Lower leg skin (tissue), 4 donors: ENCODE results near the gene THSD4. TPM values are rescaled to one million over a fixed set of nuclear protein-coding genes. Genes with fewer than 3 reads are reported as not detected.

Source experiments
- DNase-seq, 2 donors: peaks; one replicate each; pipeline ENCODE4 v3.0.0-alpha.2; 2019; ENCODE audit warnings: low spot score in 2 of 2
- H3K4me3 ChIP-seq: fragments of 200-600 bp; sonication (generic); 2 replicates; pipeline ENCODE4 v1.5.1; 2017; ENCODE audit warnings: mild to moderate bottlenecking, low read depth; ENCODE audit not compliant: poor library complexity, severe bottlenecking
- CTCF ChIP-seq, 3 donors: fragments of 450-650 bp; IDR thresholded peaks; one replicate each; pipeline ENCODE4 v1.5.1; 2016; ENCODE audit warnings: antibody characterized with exemption in 3 of 3, mild to moderate bottlenecking in 3 of 3, moderate library complexity in 2 of 3
- POLR2A ChIP-seq, 2 donors: fragments of 450-650 bp; IDR thresholded peaks; one replicate each; pipeline ENCODE4 v1.6.1; 2016 to 2017; ENCODE audit warnings: antibody characterized with exemption in 2 of 2, mild to moderate bottlenecking in 1 of 2, moderate library complexity in 1 of 2
- WGBS, 2 donors: methylation state at CpG; one replicate each; pipeline ENCODE4 v1.1.5; 2018; 5-methylcytosine and 5-hydroxymethylcytosine counted together
- intact Hi-C: fragments of 100-400 bp; cut with DNase I; formaldehyde crosslinking; loops from one replicate; pipeline ENCODE4 v1.15.0; 2023; ENCODE audit warnings: low total_unique reads
- total RNA-seq, 4 donors: library from RNA; depleted of rRNA; stranded (reverse); fragments of >200 nt; gene quantifications; one replicate each; pipeline ENCODE4 v1.1.0, GENCODE V29; 2016

THSD4 gene
- total RNA-seq, 4 donors from 2014 or later, result 9.3 to 39.2 (median 32.8) TPM

DNA sequence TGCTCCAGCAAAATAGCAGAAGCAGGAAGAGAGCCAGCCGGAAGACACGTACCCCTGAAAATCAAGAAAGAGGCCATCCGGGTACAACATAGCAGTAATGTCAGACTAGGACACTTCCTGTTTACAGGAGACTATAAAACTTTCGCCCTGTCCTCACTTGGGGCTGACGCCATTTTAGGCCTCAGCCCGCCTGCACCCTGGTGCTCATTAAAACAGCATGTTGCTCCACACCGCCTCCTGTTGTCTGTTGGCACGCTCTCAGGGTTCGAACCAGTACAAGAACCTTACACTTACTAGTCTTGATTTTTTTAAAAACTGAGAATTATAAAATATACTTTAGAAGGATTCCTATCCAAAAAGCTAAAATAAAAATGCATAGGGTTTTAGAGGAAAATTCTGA, 535.3 kb downstream of the THSD4 start:
- H3K4me3 ChIP-seq, result no peak overlapping the region
- TF ChIP-seq POLR2A (IDR thresholded peaks at IDR 0.05), result no peak
- TF ChIP-seq CTCF (IDR thresholded peaks at IDR 0.05), result no peak
- no peak for DNase-seq
- 78 to 92% methylated on average over 9 of the region's 9 CpGs for WGBS, 2 donors
- intact Hi-C loops, result loop anchor here (10.0 kb wide), 1 partner anchor 196 kb away; no protein-coding TSS in a partner anchor

DNA sequence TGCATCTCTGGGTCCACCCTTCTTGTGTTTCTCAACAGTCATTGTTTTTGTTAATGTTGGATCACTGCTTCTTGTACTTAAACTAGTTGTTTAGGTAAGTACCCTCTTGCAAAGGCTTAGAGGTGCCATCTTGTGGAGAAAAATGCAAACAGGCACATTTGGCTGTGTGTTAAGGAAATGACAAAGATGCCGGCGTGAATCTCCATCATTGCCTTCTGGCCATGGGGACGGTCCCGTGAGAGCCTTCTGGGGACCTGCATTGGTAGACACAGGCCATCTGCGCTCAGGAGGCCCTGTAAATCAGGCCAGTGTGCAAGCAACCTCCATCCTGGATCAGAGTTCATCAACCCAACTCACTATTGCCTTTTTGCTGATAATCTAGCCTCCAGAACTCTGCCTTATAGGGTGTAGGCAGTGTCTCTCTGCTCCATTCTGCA, 536.5 kb downstream of the THSD4 start:
- TF ChIP-seq POLR2A (IDR thresholded peaks at IDR 0.05) (no peak), CTCF (IDR thresholded peaks at IDR 0.05) (no peak)
- WGBS, 2 donors, result 28 to 70% methylated on average over 5 of the region's 5 CpGs
- H3K4me3 ChIP-seq, result no peak overlapping the region
- DNase-seq, result peak in 1 of 2 donors; percentile 48
- intact Hi-C loops, result loop anchor here (10.0 kb wide), 1 partner anchor 197 kb away; no protein-coding TSS in a partner anchor

DNA sequence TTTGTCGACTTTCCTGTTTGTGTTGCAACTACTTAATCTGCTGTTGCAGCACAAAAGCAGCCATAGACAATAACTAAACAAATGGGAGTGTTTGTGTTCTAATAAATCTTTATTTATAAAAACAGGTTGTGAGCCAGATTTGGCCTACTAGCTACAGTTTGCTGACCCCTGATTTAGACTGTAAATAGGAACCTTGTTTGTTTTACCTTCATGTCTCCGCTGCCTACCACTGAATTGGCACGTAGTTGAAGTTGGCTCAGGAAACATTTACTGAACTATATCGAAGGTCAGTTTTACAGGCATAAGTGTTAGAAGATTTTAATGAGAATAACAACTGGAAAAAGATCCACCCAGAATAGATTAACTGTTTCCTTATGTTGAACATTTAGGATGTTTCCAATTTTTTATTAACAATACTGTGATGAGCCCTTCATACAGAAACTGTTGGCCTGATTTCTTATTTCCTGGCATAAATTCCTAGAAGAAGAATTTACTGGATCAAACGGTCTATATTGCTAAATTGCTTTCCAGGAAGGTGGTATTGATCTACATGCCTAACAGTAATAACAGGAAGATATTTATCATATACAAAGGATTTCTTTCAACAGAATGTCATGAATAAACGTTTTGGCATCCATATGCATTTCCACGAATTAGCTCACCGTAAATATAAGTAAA, 538.9 kb downstream of the THSD4 start:
- WGBS, 2 donors, result 36 to 55% methylated on average over 8 of the region's 8 CpGs
- intact Hi-C loops, result loop anchor here (10.0 kb wide), 1 partner anchor 199 kb away; no protein-coding TSS in a partner anchor
- TF ChIP-seq CTCF (IDR thresholded peaks at IDR 0.05), result no peak
- TF ChIP-seq POLR2A (IDR thresholded peaks at IDR 0.05), result no peak
- no peak for DNase-seq
- no peak overlapping the region for H3K4me3 ChIP-seq

DNA sequence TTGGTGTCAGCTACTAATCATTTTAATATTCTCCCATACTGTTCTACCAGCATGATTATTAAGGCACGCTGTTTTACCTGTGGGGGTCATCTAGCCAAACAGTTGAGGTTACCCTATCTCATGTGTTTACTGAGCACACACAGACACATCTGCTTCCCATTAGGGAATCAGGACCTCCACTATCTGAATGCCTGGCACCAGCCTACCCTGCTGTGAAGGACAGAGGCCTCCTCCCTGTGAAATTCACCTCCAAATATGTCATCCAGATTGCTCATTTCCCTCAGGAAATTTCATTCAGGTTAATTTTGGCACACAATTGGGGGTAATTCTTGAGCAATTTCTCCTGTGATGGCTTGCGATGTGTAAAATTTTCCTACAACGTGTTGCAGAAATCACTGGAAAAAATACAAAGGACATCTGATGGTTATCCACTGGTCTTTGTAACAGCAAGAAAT, 539.5 kb downstream of the THSD4 start:
- intact Hi-C loops, result loop anchor here (10.0 kb wide), 1 partner anchor 200 kb away; no protein-coding TSS in a partner anchor
- H3K4me3 ChIP-seq, result no peak overlapping the region
- WGBS, 2 donors, result 55 to 67% methylated on average over 3 of the region's 3 CpGs
- no peak for DNase-seq
- TF ChIP-seq CTCF (IDR thresholded peaks at IDR 0.05), result no peak
- no peak for TF ChIP-seq POLR2A (IDR thresholded peaks at IDR 0.05)

GRCh38 chr15:71656425-71656824, 541.2 kb downstream of the THSD4 start:
- no peak for TF ChIP-seq CTCF (IDR thresholded peaks at IDR 0.05)
- TF ChIP-seq POLR2A (IDR thresholded peaks at IDR 0.05), result no peak
- no peak overlapping the region for H3K4me3 ChIP-seq
- DNase-seq, result no peak
- 69 to 93% methylated on average over 4 of the region's 4 CpGs for WGBS, 2 donors
- intact Hi-C loops, result loop anchor here (10.0 kb wide), 1 partner anchor 202 kb away; no protein-coding TSS in a partner anchor
